Mucosa of stomach (tissue), 1 donor: ENCODE measurements around the gene HARBI1.

Source experiments
- H3K27me3 ChIP-seq: one replicate; pipeline ENCODE4 v1.7.0; 2013; ENCODE audit warnings: mild to moderate bottlenecking, low read length; ENCODE audit not compliant: control insufficient read depth, insufficient read depth
- H3K36me3 ChIP-seq: one replicate; pipeline ENCODE4 v1.7.0; 2013; ENCODE audit warnings: low read length; ENCODE audit not compliant: control insufficient read depth, insufficient read depth
- H3K4me1 ChIP-seq: one replicate; pipeline ENCODE4 v1.7.0; 2013; ENCODE audit warnings: mild to moderate bottlenecking, low read length; ENCODE audit not compliant: control insufficient read depth, insufficient read depth
- H3K4me3 ChIP-seq: one replicate; pipeline ENCODE4 v1.7.0; 2013; ENCODE audit warnings: low read length
- H3K9ac ChIP-seq: one replicate; pipeline ENCODE4 v1.7.0; 2013; ENCODE audit warnings: mild to moderate bottlenecking, low read length, moderate library complexity
- H3K9me3 ChIP-seq: one replicate; pipeline ENCODE4 v1.7.0; 2013; ENCODE audit warnings: mild to moderate bottlenecking, low read length, moderate library complexity; ENCODE audit not compliant: control insufficient read depth
- donor health status: Pancreatic carcinoma.

HARBI1 gene

DNA sequence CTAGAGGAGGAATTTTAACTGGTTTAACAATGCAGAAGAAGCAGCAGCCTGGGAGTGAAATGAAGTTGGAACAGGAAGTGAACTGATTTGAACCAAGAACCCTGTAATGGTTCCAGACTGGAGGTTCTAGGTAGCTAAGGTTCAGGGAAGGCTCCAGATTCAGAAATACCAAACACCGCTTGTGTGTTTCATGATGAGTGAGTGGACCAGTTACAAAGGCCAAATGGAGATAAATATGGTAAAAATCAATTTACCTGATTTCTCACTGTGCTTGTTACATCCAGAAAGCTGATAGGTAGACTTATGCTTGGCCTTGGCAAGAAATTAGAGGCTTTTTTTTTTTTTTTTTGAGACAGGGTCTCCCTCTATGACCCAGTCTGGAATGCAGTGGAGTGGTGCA, 13.2 kb upstream of the HARBI1 start:
- H3K9me3 ChIP-seq, result no peaks in the 10 kb centered on the region
- H3K9ac ChIP-seq, result no peak overlapping the region
- peaks cover 5% of the 10 kb centered on the region for H3K4me1 ChIP-seq
- H3K36me3 ChIP-seq, result peaks cover 12% of the 10 kb centered on the region
- H3K4me3 ChIP-seq, result no peak overlapping the region
- no peaks in the 10 kb centered on the region for H3K27me3 ChIP-seq

GRCh38 chr11:46628961-46629360, 11.9 kb upstream of the HARBI1 start:
- H3K4me3 ChIP-seq, result no peak overlapping the region
- peaks cover 12% of the 10 kb centered on the region for H3K36me3 ChIP-seq
- no peak overlapping the region for H3K9ac ChIP-seq
- no peaks in the 10 kb centered on the region for H3K9me3 ChIP-seq
- H3K4me1 ChIP-seq, result peaks cover 6% of the 10 kb centered on the region
- H3K27me3 ChIP-seq, result no peaks in the 10 kb centered on the region

- Histone ChIP-seq H3K4me1 (peaks cover 6% of the 10 kb centered on the region), H3K36me3 (peaks cover 11% of the 10 kb centered on the region), H3K9me3 (no peaks in the 10 kb centered on the region), H3K4me3 (no peak overlapping the region), H3K9ac (no peak overlapping the region), H3K27me3 (no peaks in the 10 kb centered on the region)
These were observed 8.4 kb upstream of the HARBI1 start for GRCh38 chr11:46625406-46625805.

GRCh38 chr11:46618837-46619236, 1.8 kb upstream of the HARBI1 start:
- Histone ChIP-seq H3K9ac (no peak overlapping the region), H3K4me1 (peaks cover 18% of the 10 kb centered on the region), H3K4me3 (no peak overlapping the region)

GRCh38 chr11:46617972-46618314, 916 bp upstream of the HARBI1 start:
- peak overlapping the region; percentile 99 for H3K9ac ChIP-seq
- H3K4me3 ChIP-seq, result peak overlapping the region; percentile 66
- H3K36me3 ChIP-seq, result no peaks in the 10 kb centered on the region
- no peaks in the 10 kb centered on the region for H3K9me3 ChIP-seq
- no peaks in the 10 kb centered on the region for H3K27me3 ChIP-seq
- peaks cover 18% of the 10 kb centered on the region for H3K4me1 ChIP-seq

More at GRCh38 chr11:46618837-46619236, 1.8 kb upstream of the HARBI1 start:
- Histone ChIP-seq H3K36me3 (no peaks in the 10 kb centered on the region), H3K27me3 (no peaks in the 10 kb centered on the region), H3K9me3 (no peaks in the 10 kb centered on the region)

- Histone ChIP-seq H3K4me3 (peak overlapping the region; percentile 66), H3K36me3 (no peaks in the 10 kb centered on the region), H3K27me3 (no peaks in the 10 kb centered on the region), H3K9me3 (no peaks in the 10 kb centered on the region), H3K4me1 (peaks cover 18% of the 10 kb centered on the region), H3K9ac (peak overlapping the region; percentile 99)
These were observed 385 bp downstream of the HARBI1 start for GRCh38 chr11:46616551-46617133.

- Histone ChIP-seq H3K36me3 (no peaks in the 10 kb centered on the region), H3K9me3 (no peaks in the 10 kb centered on the region), H3K9ac (no peak overlapping the region), H3K4me3 (no peak overlapping the region), H3K4me1 (peaks cover 23% of the 10 kb centered on the region), H3K27me3 (no peaks in the 10 kb centered on the region)
These were observed 1.3 kb downstream of the HARBI1 start for GRCh38 chr11:46615756-46616155.

DNA sequence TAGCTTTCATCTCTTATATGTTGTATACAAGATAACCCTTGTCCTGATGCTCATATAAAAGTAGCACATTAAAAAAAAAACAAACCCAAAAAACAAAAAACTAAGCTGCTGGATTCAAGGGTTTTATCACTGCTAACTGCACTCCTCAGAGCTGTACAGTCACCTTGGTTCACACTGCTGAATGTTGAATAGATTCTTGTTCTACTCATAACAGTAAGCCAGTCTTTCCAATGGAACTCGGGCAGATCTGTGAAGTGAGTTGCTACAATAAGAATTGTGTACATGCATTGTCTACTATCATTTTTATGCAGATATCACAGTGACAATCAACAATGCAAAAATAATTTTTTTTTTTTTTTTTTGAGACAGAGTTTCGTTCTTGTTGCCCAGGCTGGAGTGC, 4.7 kb downstream of the HARBI1 start:
- no peak overlapping the region for H3K9ac ChIP-seq
- H3K36me3 ChIP-seq, result no peaks in the 10 kb centered on the region
- peaks cover 18% of the 10 kb centered on the region for H3K4me1 ChIP-seq
- H3K4me3 ChIP-seq, result no peak overlapping the region
- H3K9me3 ChIP-seq, result no peaks in the 10 kb centered on the region
- no peaks in the 10 kb centered on the region for H3K27me3 ChIP-seq

- H3K4me3 ChIP-seq, result no peak overlapping the region
- no peaks in the 10 kb centered on the region for H3K36me3 ChIP-seq
- H3K9ac ChIP-seq, result no peak overlapping the region
- H3K27me3 ChIP-seq, result no peaks in the 10 kb centered on the region
- no peaks in the 10 kb centered on the region for H3K9me3 ChIP-seq
- H3K4me1 ChIP-seq, result peaks cover 18% of the 10 kb centered on the region
These were observed 5.3 kb downstream of the HARBI1 start for GRCh38 chr11:46611526-46612304.

- Histone ChIP-seq H3K9ac (no peak overlapping the region), H3K4me3 (no peak overlapping the region), H3K27me3 (no peaks in the 10 kb centered on the region), H3K9me3 (no peaks in the 10 kb centered on the region), H3K36me3 (no peaks in the 10 kb centered on the region), H3K4me1 (peaks cover 5% of the 10 kb centered on the region)
These were observed 7.6 kb downstream of the HARBI1 start for GRCh38 chr11:46609386-46609785.

DNA sequence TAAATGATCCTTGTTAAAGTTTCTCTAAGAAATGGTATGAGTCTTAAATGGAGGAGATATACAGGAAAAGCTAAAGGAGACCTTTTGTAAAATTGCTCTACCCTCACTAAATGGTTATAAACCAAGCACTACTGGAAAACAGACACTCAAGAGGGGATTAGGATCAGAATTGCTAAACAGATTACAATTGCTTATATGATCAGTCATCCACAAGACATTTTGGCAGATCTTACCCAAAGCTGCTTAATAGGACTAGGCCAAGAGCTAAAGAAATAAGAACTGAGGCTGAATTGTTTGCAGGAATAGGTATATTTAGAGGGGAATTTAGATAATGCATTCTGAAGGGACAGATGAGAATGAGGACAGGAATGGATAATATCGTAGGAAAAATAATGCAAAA, 9.5 kb downstream of the HARBI1 start:
- Histone ChIP-seq H3K36me3 (no peaks in the 10 kb centered on the region), H3K9ac (no peak overlapping the region), H3K9me3 (no peaks in the 10 kb centered on the region), H3K4me3 (no peak overlapping the region), H3K27me3 (no peaks in the 10 kb centered on the region), H3K4me1 (peaks cover 5% of the 10 kb centered on the region)

GRCh38 chr11:46604796-46605195, 12.2 kb downstream of the HARBI1 start:
- H3K4me1 ChIP-seq, result no peaks in the 10 kb centered on the region
- no peaks in the 10 kb centered on the region for H3K27me3 ChIP-seq
- H3K9me3 ChIP-seq, result no peaks in the 10 kb centered on the region
- no peak overlapping the region for H3K9ac ChIP-seq
- H3K36me3 ChIP-seq, result no peaks in the 10 kb centered on the region
- H3K4me3 ChIP-seq, result no peak overlapping the region
